Breast epithelium (tissue), 4 donors: ENCODE data around the gene CELF3. TPM values are rescaled to one million over a fixed set of nuclear protein-coding genes. Genes with fewer than 3 reads are reported as not detected.

Source experiments
- DNase-seq, 2 donors: peaks; one replicate each; pipeline ENCODE4 v3.0.0-alpha.2; 2019; ENCODE audit warnings: low spot score in 2 of 2
- H3K27ac ChIP-seq, 2 donors: fragments of 200-600 bp; sonication (generic) in 1 of 2; one replicate each; pipeline ENCODE4 v1.5.1; 2016 to 2019; ENCODE audit warnings: mild to moderate bottlenecking in 1 of 2
- H3K27me3 ChIP-seq, 2 donors: fragments of 200-600 bp; sonication (generic) in 1 of 2; one replicate each; pipeline versions ENCODE4 v1.5.1 to v1.6.0; 2017 to 2019; ENCODE audit warnings: control low read depth in 1 of 2, mild to moderate bottlenecking in 1 of 2
- H3K36me3 ChIP-seq: fragments of 200-600 bp; one replicate; pipeline ENCODE4 v1.5.1; 2019
- H3K4me1 ChIP-seq, 2 donors: fragments of 200-600 bp; sonication (generic); one replicate each; pipeline ENCODE4 v1.5.1; 2016 to 2019; ENCODE audit warnings: control low read depth in 1 of 2
- H3K4me3 ChIP-seq, 3 donors: fragments of 200-600 bp; sonication (generic); 1 replicate in 2 of 3; 2 replicates in 1 of 3; pipeline ENCODE4 v1.5.1; 2016 to 2019; ENCODE audit warnings: mild to moderate bottlenecking in 3 of 3, moderate library complexity in 2 of 3
- H3K9me3 ChIP-seq, 2 donors: fragments of 200-600 bp; sonication (generic) in 1 of 2; one replicate each; pipeline ENCODE4 v1.5.1; 2016 to 2019; ENCODE audit warnings: control low read depth in 1 of 2
- CTCF ChIP-seq, 3 donors: fragments of 450-650 bp; IDR thresholded peaks; one replicate each; pipeline ENCODE4 v1.5.1; 2016 to 2017; ENCODE audit warnings: antibody characterized with exemption in 3 of 3, mild to moderate bottlenecking in 3 of 3, moderate library complexity in 3 of 3
- POLR2A ChIP-seq: fragments of 450-650 bp; IDR thresholded peaks from one replicate; pipeline ENCODE4 v1.6.1; 2016; ENCODE audit warnings: antibody characterized with exemption, mild to moderate bottlenecking, moderate library complexity
- POLR2AphosphoS5 ChIP-seq, 3 donors: sonication (generic); formaldehyde crosslinking; IDR thresholded peaks; one replicate each; pipeline ENCODE4 v1.6.1; 2017; ENCODE audit warnings: antibody characterized with exemption in 3 of 3
- intact Hi-C: fragments of 100-400 bp; cut with DNase I; formaldehyde crosslinking; loops from one replicate; pipeline ENCODE4 v1.15.1; 2023; ENCODE audit warnings: low total_unique reads
- total RNA-seq, 3 donors: library from RNA; depleted of rRNA; stranded (reverse); fragments of >200 nt; gene quantifications; one replicate each; pipeline ENCODE4 v1.1.0, GENCODE V29; 2016

The CELF3 gene
- total RNA-seq, 3 donors from 2014 or later, result not detected

DNA sequence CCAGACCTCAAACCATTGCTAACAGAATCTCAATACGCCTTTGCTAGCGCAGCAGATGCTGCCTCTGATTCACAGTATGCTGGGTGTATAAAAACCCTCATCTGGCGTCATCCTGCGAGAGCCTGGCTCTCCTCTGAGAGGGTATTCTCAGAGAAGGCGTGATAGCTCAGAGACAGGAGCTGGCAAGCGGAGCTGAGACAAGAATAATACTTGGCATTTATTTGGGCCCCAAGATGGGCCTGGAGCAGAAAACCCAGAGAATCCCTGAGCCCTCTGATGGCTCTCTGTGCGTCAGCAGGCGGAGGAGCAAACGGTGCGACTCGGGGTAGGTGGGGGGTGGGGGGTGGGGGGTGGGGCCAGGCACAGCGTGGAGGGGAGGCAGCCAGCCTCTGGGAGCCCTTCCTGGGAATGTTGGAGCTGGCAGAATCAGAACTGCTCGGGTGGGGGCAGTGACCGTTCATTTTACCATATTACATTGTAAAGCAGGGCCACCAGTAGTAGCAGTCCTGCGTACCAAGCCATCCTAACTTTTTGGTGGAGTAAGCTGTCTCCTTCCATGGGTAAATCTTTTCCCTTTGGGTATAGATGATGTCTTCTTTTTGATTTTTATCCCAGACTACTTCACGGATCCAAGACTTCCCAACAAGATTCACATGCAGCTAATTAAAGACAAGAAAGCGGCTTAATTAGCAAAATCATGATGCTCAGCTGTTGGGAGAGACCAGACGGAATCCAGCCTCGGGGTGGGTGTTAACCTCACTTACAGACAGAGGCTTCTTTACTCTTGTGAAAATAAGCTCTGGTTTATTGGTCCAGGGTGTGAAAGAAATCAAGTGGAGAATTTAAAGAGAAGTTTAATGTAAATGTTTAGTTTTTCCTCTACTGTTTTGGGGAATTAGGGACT lies 11.8 kb upstream of the CELF3 start:
- no peak for DNase-seq
- peak overlapping the region in 1 of 3 donors; percentile 11 for H3K4me3 ChIP-seq
- no peak for TF ChIP-seq CTCF (IDR thresholded peaks at IDR 0.05)
- TF ChIP-seq POLR2A, result no peak
- no peak for TF ChIP-seq POLR2AphosphoS5 (IDR thresholded peaks at IDR 0.05)
- intact Hi-C loops, result no loop called here
- H3K9me3 ChIP-seq, result no peaks in the 10 kb centered on the region
- H3K36me3 ChIP-seq, result no peaks in the 10 kb centered on the region
- H3K27ac ChIP-seq, result no peak overlapping the region
- H3K27me3 ChIP-seq, result no peaks in the 10 kb centered on the region
- H3K4me1 ChIP-seq, result no peaks in the 10 kb centered on the region

DNA sequence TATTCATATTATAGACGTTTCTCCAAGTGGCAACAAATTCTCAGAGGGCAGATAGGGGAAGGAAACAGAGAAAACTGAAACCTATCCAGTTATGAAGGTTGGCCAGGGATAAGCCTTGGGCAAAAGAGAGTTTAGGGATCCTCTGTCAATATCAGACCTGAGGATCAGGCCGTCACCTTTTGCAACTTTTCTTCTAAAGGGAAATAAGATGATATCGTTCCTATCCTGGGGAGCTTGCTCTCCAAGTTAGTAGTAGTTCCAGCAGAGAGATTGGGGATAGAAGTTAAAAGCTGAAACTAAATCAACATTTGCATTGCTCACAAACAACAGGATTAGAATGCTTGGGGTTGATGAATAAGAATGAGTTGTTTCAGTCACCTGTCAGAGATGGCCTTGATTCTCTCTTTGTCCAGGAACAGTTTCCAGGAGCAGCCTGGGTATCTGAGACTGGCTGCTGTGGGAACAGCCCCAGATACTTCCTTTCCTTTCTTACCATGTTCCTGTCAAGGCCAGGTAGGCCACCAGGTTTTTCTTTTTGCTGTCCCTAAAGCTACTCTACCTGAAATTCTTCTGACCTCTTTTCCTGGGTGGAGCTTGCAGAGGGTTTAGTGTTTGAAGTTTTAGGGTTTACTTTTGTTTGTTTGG lies 7.2 kb upstream of the CELF3 start:
- Histone ChIP-seq H3K4me1 (no peaks in the 10 kb centered on the region), H3K27me3 (no peaks in the 10 kb centered on the region), H3K36me3 (no peaks in the 10 kb centered on the region), H3K4me3 (no peak overlapping the region), H3K27ac (no peak overlapping the region), H3K9me3 (no peaks in the 10 kb centered on the region)
- DNase-seq, result no peak
- intact Hi-C loops, result no loop called here
- TF ChIP-seq POLR2A, result no peak
- TF ChIP-seq CTCF (IDR thresholded peaks at IDR 0.05), result no peak
- no peak for TF ChIP-seq POLR2AphosphoS5 (IDR thresholded peaks at IDR 0.05)

- peak overlapping the region; percentile 37 to 57 (median 43) for H3K4me3 ChIP-seq
- H3K9me3 ChIP-seq, result no peaks in the 10 kb centered on the region
- no peaks in the 10 kb centered on the region for H3K4me1 ChIP-seq
- no peaks in the 10 kb centered on the region for H3K36me3 ChIP-seq
- no peak overlapping the region for H3K27ac ChIP-seq
- peaks cover 0 to 12% of the 10 kb centered on the region in 2 donors for H3K27me3 ChIP-seq
- DNase-seq, result no peak
- intact Hi-C loops, result no loop called here
- no peak for TF ChIP-seq POLR2A
- TF ChIP-seq POLR2AphosphoS5 (IDR thresholded peaks at IDR 0.05), result no peak
- TF ChIP-seq CTCF (IDR thresholded peaks at IDR 0.05), result no peak
Observed at GRCh38 chr1:151721788-151722510, 5.3 kb upstream of the CELF3 start.

GRCh38 chr1:151720974-151721787 lies 4.6 kb upstream of the CELF3 start, which contains the start of gene RIIAD1:
TSS of gene RIIAD1 (plus strand) at chr1:151721522. CDS start at chr1:151721537, 15 bp downstream.
- no peak for DNase-seq
- intact Hi-C loops, result no loop called here

More at GRCh38 chr1:151720974-151721787, 4.6 kb upstream of the CELF3 start, which contains the start of gene RIIAD1:
- H3K27me3 ChIP-seq, result peaks cover 0 to 19% of the 10 kb centered on the region in 2 donors
- no peaks in the 10 kb centered on the region for H3K36me3 ChIP-seq
- H3K4me3 ChIP-seq, result peak within 1 kb of the TSS; percentile 37 to 57 (median 43)
- no peaks in the 10 kb centered on the region for H3K4me1 ChIP-seq
- peak within 1 kb of the TSS; percentile 7 to 33 for H3K27ac ChIP-seq
- TF ChIP-seq POLR2A (no peak), CTCF (IDR thresholded peaks at IDR 0.05) (no peak), POLR2AphosphoS5 (IDR thresholded peaks at IDR 0.05) (no peak)
- no peaks in the 10 kb centered on the region for H3K9me3 ChIP-seq
